Transverse colon (tissue), 4 donors: Measurements from ENCODE around the gene SMARCA2. TPM values are rescaled to one million over a fixed set of nuclear protein-coding genes. Genes with fewer than 3 reads are reported as not detected.

Source experiments
- DNase-seq: peaks from one replicate; pipeline ENCODE4 v3.0.0-alpha.2; 2019
- H3K27ac ChIP-seq, 4 donors: fragments of 200-600 bp; sonication (generic); 2 replicates each; pipeline ENCODE4 v1.5.1; 2016 to 2018; ENCODE audit warnings: inconsistent platforms in 4 of 4
- H3K27me3 ChIP-seq: fragments of 200-600 bp; sonication (generic); 2 replicates; pipeline ENCODE4 v1.5.1; 2017; ENCODE audit warnings: inconsistent platforms
- H3K36me3 ChIP-seq, 4 donors: fragments of 200-600 bp; sonication (generic); 2 replicates each; pipeline ENCODE4 v1.5.1; 2017 to 2019; ENCODE audit warnings: inconsistent platforms in 4 of 4
- H3K4me1 ChIP-seq, 4 donors: fragments of 200-600 bp; sonication (generic); 2 replicates each; pipeline ENCODE4 v1.5.1; 2017 to 2020; ENCODE audit warnings: inconsistent platforms in 4 of 4
- H3K4me3 ChIP-seq, 4 donors: fragments of 200-600 bp; sonication (generic); 1 replicate in 1 of 4; 2 replicates in 3 of 4; pipeline versions ENCODE4 v1.5.1 to v1.6.1; 2017 to 2019; ENCODE audit warnings: inconsistent platforms in 4 of 4
- H3K9me3 ChIP-seq, 2 donors: fragments of 200-600 bp; sonication (generic); 2 replicates each; pipeline ENCODE4 v1.5.1; 2017 to 2019; ENCODE audit warnings: inconsistent platforms in 2 of 2
- EP300 ChIP-seq: sonication (generic); formaldehyde crosslinking; IDR thresholded peaks from one replicate; pipeline ENCODE4 v1.6.1; 2017; ENCODE audit warnings: antibody characterized with exemption, low read depth
- POLR2A ChIP-seq: fragments of 450-650 bp; IDR thresholded peaks from one replicate; pipeline ENCODE4 v1.6.1; 2016; ENCODE audit warnings: antibody characterized with exemption, mild to moderate bottlenecking, moderate library complexity
- POLR2AphosphoS5 ChIP-seq, 3 donors: sonication (generic); formaldehyde crosslinking; IDR thresholded peaks; one replicate each; pipeline ENCODE4 v1.6.1; 2016; ENCODE audit warnings: antibody characterized with exemption in 3 of 3
- WGBS, 2 donors: methylation state at CpG; one replicate each; pipeline ENCODE4 v1.1.5; 2018; ENCODE audit warnings: low coverage in 1 of 2; 5-methylcytosine and 5-hydroxymethylcytosine counted together
- in situ Hi-C, 4 donors: fragments of 200-750 bp; cut with MboI; loops; one replicate each; pipeline versions ENCODE4 v1.15.0 to v1.15.1; 2017; ENCODE audit warnings: low sequenced_read_pairs in 3 of 4, low pct_ligation_motif_present in 1 of 4, low pct_unique_long_range_greater_than_20kb in 1 of 4
- intact Hi-C: fragments of 100-400 bp; cut with DNase I; formaldehyde crosslinking; loops from one replicate; pipeline ENCODE4 v1.15.1; 2023; ENCODE audit warnings: low total_unique reads
- total RNA-seq, 4 donors: library from RNA; depleted of rRNA; stranded (reverse); fragments of >200 nt; gene quantifications; one replicate each; pipeline ENCODE4 v1.1.0, GENCODE V29; 2016
- TF ChIP-seq, protein P1 (sequence below), 5 experiments: fragments of 200-600 bp in 3 of 5; fragments of 450-650 bp in 2 of 5; sonication (generic) in 3 of 5; IDR thresholded peaks; 1 replicate in 2 of 5; 2 replicates in 3 of 5; pipeline ENCODE4 v1.5.1; 2016 to 2017; ENCODE audit warnings: antibody characterized with exemption in 5 of 5, inconsistent platforms in 3 of 5, mild to moderate bottlenecking in 2 of 5, moderate library complexity in 1 of 5

The SMARCA2 gene
- total RNA-seq, 4 donors from 2014 or later: 74.8 to 110 (median 92.4) TPM

DNA sequence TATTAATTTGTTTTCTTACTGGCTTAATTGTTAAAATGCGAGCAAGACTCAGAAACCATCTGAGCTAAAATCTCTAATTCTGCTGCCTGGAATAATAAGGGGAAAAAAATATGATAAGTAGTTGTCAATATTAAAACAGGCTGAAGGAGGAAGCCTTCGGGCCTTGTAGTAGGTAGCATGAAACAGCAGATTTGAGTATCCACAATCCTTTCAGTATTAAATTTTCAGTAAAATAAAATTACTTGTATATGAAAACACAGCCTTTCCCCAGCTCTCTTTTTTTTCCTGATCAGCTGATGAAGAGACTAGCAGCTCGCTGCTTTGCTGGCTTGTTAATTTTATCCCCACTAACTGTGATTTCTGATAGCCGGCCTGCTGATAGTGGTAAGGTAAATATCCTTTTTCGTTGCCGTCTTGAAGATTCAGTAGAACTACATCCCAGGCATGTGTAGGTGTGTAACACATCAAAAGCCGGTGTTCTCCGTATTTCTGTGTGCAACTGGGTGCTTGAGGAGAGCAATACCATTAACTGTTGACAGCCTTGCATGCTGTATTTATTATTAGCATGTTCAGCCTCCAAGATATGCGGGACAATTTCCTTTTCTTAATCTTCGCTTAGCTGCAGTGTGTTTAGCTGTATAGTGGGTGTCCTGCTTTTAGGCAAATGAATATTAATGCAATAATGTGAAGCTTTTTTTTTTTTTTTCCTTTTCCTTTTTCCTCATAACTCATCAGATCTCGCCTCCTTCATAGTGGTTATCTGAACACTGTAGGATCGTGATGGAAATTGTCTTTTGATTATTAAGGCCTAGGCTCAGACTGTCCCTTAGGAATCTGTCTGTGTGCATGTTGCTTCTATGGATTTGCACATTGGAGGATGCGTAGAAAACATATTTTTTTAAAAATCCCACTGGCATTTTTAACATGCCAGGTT, 144.6 kb downstream of the SMARCA2 start:
- in situ Hi-C loops: no loop called here
- TF ChIP-seq POLR2AphosphoS5 (IDR thresholded peaks at IDR 0.05) (no peak), EP300 (no peak), POLR2A (no peak)
- TF ChIP-seq, protein P1, sequence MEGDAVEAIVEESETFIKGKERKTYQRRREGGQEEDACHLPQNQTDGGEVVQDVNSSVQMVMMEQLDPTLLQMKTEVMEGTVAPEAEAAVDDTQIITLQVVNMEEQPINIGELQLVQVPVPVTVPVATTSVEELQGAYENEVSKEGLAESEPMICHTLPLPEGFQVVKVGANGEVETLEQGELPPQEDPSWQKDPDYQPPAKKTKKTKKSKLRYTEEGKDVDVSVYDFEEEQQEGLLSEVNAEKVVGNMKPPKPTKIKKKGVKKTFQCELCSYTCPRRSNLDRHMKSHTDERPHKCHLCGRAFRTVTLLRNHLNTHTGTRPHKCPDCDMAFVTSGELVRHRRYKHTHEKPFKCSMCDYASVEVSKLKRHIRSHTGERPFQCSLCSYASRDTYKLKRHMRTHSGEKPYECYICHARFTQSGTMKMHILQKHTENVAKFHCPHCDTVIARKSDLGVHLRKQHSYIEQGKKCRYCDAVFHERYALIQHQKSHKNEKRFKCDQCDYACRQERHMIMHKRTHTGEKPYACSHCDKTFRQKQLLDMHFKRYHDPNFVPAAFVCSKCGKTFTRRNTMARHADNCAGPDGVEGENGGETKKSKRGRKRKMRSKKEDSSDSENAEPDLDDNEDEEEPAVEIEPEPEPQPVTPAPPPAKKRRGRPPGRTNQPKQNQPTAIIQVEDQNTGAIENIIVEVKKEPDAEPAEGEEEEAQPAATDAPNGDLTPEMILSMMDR (IDR thresholded peaks at IDR 0.05): no peak
- Histone ChIP-seq H3K9me3 (no peaks in the 10 kb centered on the region), H3K27ac (peak overlapping the region; percentile 37 to 71 (median 65)), H3K4me3 (peak overlapping the region in 2 of 4 donors; percentile 11 to 46), H3K4me1 (peaks cover 0 to 31% (median 12%) of the 10 kb centered on the region in 4 donors), H3K36me3 (peaks cover 0 to 10% (median 0%) of the 10 kb centered on the region in 4 donors), H3K27me3 (no peaks in the 10 kb centered on the region)
- no peak for DNase-seq
- 56 to 57% methylated on average over 13 of the region's 13 CpGs for WGBS, 2 donors
- intact Hi-C loops: no loop called here

DNA sequence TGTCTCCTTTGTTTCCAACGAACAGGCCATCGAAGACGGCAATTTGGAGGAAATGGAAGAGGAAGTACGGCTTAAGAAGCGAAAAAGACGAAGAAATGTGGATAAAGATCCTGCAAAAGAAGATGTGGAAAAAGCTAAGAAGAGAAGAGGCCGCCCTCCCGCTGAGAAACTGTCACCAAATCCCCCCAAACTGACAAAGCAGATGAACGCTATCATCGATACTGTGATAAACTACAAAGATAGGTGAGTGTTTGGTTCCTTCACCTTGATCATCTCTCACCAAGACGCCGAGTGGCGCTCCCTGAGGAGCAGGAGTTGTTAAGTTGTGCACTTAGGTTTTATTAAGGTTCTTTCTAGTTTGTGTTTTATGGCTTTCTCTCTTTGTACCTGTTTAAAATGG, 146.5 kb downstream of the SMARCA2 start:
- TF ChIP-seq, protein P1 (IDR thresholded peaks at IDR 0.05): no peak
- TF ChIP-seq POLR2AphosphoS5 (IDR thresholded peaks at IDR 0.05) (no peak), POLR2A (no peak), EP300 (no peak)
- Histone ChIP-seq H3K4me1 (peaks cover 0 to 31% (median 12%) of the 10 kb centered on the region in 4 donors), H3K36me3 (peaks cover 0 to 10% (median 0%) of the 10 kb centered on the region in 4 donors), H3K27me3 (no peaks in the 10 kb centered on the region), H3K9me3 (no peaks in the 10 kb centered on the region), H3K27ac (no peak overlapping the region), H3K4me3 (no peak overlapping the region)
- no peak for DNase-seq
- in situ Hi-C loops (no loop called here), intact Hi-C loops (no loop called here)
- WGBS, 2 donors: 88 to 94% methylated on average over 13 of the region's 13 CpGs

DNA sequence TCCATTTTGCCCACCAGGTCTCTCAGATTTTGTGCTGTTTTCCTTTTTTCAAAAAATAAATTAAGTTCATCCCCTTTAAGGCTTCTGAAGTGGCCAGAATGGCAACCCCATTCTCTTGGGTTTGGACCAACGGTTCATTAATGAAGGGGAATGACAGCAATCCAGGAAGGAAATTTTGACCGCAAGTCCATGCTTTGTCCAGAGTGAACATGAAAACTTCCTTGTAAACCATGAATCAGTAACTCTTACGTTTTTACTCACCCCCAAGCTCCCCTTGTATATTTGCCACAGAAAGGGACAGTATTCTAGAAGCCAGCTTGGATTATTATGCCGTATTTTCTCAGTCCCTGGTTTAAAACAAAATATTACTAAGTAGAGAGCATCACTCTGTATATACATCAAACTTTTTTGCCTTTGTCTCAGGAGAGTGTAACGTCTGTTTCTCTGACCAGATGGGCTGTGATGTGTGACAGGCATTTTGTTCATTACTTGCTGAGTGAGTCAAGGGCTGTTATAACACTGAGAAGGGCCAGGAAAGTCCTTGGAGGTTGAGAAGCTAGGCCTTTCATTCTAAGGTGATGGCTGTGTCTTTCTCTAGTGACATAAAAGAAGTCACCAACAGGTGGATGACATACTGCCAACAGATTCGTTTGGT, 148.2 kb downstream of the SMARCA2 start:
- H3K4me3 ChIP-seq: no peak overlapping the region
- in situ Hi-C loops (no loop called here), intact Hi-C loops (no loop called here)
- DNase-seq: no peak
- WGBS, 2 donors: 59 to 76% methylated on average over 6 of the region's 6 CpGs
- H3K9me3 ChIP-seq: no peaks in the 10 kb centered on the region
- peaks cover 0 to 10% (median 0%) of the 10 kb centered on the region in 4 donors for H3K36me3 ChIP-seq
- peaks cover 0 to 18% (median 2%) of the 10 kb centered on the region in 4 donors for H3K4me1 ChIP-seq
- H3K27me3 ChIP-seq: no peaks in the 10 kb centered on the region
- no peak overlapping the region for H3K27ac ChIP-seq
- TF ChIP-seq POLR2A (no peak), POLR2AphosphoS5 (IDR thresholded peaks at IDR 0.05) (no peak), EP300 (no peak)

DNA sequence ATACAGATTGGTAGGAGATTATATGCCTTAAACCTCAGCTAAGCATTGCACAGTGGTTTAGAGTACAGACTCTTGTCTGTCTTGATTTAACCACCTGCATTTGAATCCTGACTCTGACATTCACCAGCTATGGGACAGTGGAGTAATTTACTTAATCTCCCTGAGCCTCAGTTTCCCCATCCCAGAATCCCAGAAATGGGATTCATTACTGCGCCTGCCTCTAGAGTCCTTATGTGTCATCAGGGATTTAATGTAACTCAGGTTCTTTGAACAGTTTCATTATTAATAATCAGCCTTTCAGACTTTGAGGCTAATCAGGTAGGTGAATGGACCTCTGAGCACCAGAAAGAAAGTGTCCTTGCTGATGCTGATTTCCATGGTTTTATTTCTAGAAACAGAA, 149.1 kb downstream of the SMARCA2 start:
- H3K4me3 ChIP-seq: no peak overlapping the region
- peaks cover 0 to 10% (median 2%) of the 10 kb centered on the region in 4 donors for H3K36me3 ChIP-seq
- in situ Hi-C loops: no loop called here
- no peak for DNase-seq
- no peaks in the 10 kb centered on the region for H3K27me3 ChIP-seq
- intact Hi-C loops: no loop called here
- WGBS, 2 donors: 100% methylated on average over 1 of the region's 1 CpG
- TF ChIP-seq EP300 (no peak), POLR2A (no peak), POLR2AphosphoS5 (IDR thresholded peaks at IDR 0.05) (no peak)
- TF ChIP-seq, protein P1 (IDR thresholded peaks at IDR 0.05): no peak
- no peak overlapping the region for H3K27ac ChIP-seq
- peaks cover 0 to 10% (median 0%) of the 10 kb centered on the region in 4 donors for H3K4me1 ChIP-seq
- H3K9me3 ChIP-seq: no peaks in the 10 kb centered on the region
